Measurements from ENCODE around the gene HEMGN. TPM values are rescaled to one million over a fixed set of nuclear protein-coding genes. Genes with fewer than 3 reads are reported as not detected.

Gene HEMGN
- total and polyA plus RNA-seq, 10 of the 15 experiments (the other 5 are each of a cell fraction or from before 2014, with no cell fraction given) = 0.03 to 0.28 (median 0.09) TPM; not detected in 4

- H3K79me2 ChIP-seq (ENCODE audit: control insufficient read depth, insufficient read depth, low read length) = peaks cover 2% of the 10 kb centered on the region
- H3K4me1 ChIP-seq (ENCODE audit: control insufficient read depth, insufficient read depth, low read length) = peaks cover 8% of the 10 kb centered on the region; the same call in 1 of the 2 replicates
- 76% methylated on average over 7 of the region's 12 CpGs for WGBS (ENCODE audit: insufficient coverage, insufficient replicate concordance, low lambda C conversion rate, missing lambda C conversion rate)
- H3K36me3 ChIP-seq (ENCODE audit: control insufficient read depth in 2 of 2, insufficient read depth in 2 of 2, low read length in 1 of 2) = peaks cover 2 to 7% of the 10 kb centered on the region in 2 experiments; a peak in 3 of 4 replicates
- H3K27me3 ChIP-seq (replicated peaks in 1 of 2; ENCODE audit: control insufficient read depth in 2 of 2, insufficient read depth in 2 of 2, low read length in 1 of 2) = no peaks in the 10 kb centered on the region
- FAIRE-seq (no peak), DNase-seq (ENCODE audit: low read depth, low spot score) (no peak), ATAC-seq (peak; percentile 30)
- intact Hi-C loops (cut with micrococcal nuclease; ENCODE audit: unreplicated experiment) = no loop called here
- ChIA-PET POLR2A (no interaction called here), RAD21 (ENCODE audit: unreplicated experiment) (no interaction called here), SMC1A (ENCODE audit: uncharacterized antibody, unreplicated experiment) (no interaction called here), CTCF (interaction anchor here (0.6 to 2.1 kb wide), 5 partner anchors 8 to 349 kb away, joined by 3 to 6 read pairs (median 3); no protein-coding TSS in a partner anchor)
- no peak overlapping the region for H3K4me2 ChIP-seq (ENCODE audit: control insufficient read depth, insufficient read depth)
- no peak overlapping the region for H3K9ac ChIP-seq (ENCODE audit: control insufficient read depth, insufficient read depth, low read length)
- no TSS peak for BruUV-seq (replicated peaks)
- H4K20me1 ChIP-seq (ENCODE audit: control insufficient read depth, insufficient read depth) = no peaks in the 10 kb centered on the region
- 0 out of 2 replicates have a peak overlapping the region, but pooled peaks have one; percentile 29 for H3K27ac ChIP-seq (ENCODE audit: control insufficient read depth, insufficient read depth)
- no peaks in the 10 kb centered on the region for H3K9me3 ChIP-seq (replicated peaks; ENCODE audit: control insufficient read depth, insufficient read depth, low read length)
- in situ Hi-C loops (cut with MboI) = no loop called here
- TF ChIP-seq SP1 (IDR thresholded peaks at IDR 0.05; ENCODE audit: low read depth, low read length) (no peak), NKRF (conservative IDR thresholded peaks at IDR 0.05) (no peak), CUX1 (IDR thresholded peaks at IDR 0.05; ENCODE audit: insufficient replicate concordance, low read depth, low read length) (no peak), RAD51 (IDR thresholded peaks at IDR 0.05) (no peak), CBFB (IDR thresholded peaks at IDR 0.05; ENCODE audit: low read depth) (no peak), KAT2A (conservative IDR thresholded peaks at IDR 0.05; ENCODE audit: control insufficient read depth, low read depth, low read length) (no peak), NFYB (IDR thresholded peaks at IDR 0.05; ENCODE audit: insufficient read depth, low read depth, low read length) (no peak), REST (IDR thresholded peaks at IDR 0.05; ENCODE audit: low read depth, low read length) (no peak), LARP7 (IDR thresholded peaks at IDR 0.05) (no peak), PAX8 (IDR thresholded peaks at IDR 0.05) (no peak)
- H3K4me3 ChIP-seq = no peak overlapping the region
- no peak overlapping the region for H2AFZ ChIP-seq (ENCODE audit: control insufficient read depth, low read depth, low read length)
These were observed 31.6 kb downstream of the HEMGN start for GRCh38 chr9:97906236-97906831.

Measured in GM12878 (cell line).